ENCODE measurements around the gene UCP3. TPM values are rescaled to one million over a fixed set of nuclear protein-coding genes. Genes with fewer than 3 reads are reported as not detected.

UCP3 gene
- total and polyA plus RNA-seq, 4 donors = 0.07 to 1.3 (median 0.34) TPM

GRCh38 chr11:74000307-74001133 is 8.4 kb downstream of the UCP3 start:
- Histone ChIP-seq H3K4me1 (ENCODE audit: control insufficient read depth in 4 of 4, insufficient read depth in 4 of 4, low read length in 3 of 4) (no peaks in the 10 kb centered on the region), H3K27me3 (ENCODE audit: control insufficient read depth in 4 of 4, insufficient read depth in 4 of 4, low read length in 3 of 4) (no peaks in the 10 kb centered on the region), H3K9me3 (ENCODE audit: control insufficient read depth in 4 of 4, low read length in 3 of 4) (no peaks in the 10 kb centered on the region), H3K9ac (ENCODE audit: low read depth in 1 of 2, low read length in 2 of 2) (no peak overlapping the region), H3K27ac (ENCODE audit: low read depth in 1 of 2, low read length in 2 of 2) (no peak overlapping the region), H3K36me3 (ENCODE audit: control insufficient read depth in 4 of 4, insufficient read depth in 3 of 4, low read depth in 1 of 4, low read length in 3 of 4) (peaks cover 0 to 5% (median 0%) of the 10 kb centered on the region in 4 donors), H3K4me3 (ENCODE audit: low read depth in 1 of 3, low read length in 3 of 3) (no peak overlapping the region)
- WGBS = 94% methylated on average over 14 of the region's 14 CpGs
- TF ChIP-seq ATF3 (IDR thresholded peaks at IDR 0.05) (no peak), EGR1 (IDR thresholded peaks at IDR 0.05; ENCODE audit: low read depth in 2 of 2) (no peak), FOXA2 (IDR thresholded peaks at IDR 0.05) (no peak), SP1 (IDR thresholded peaks at IDR 0.05) (no peak), NR2F2 (IDR thresholded peaks at IDR 0.05) (no peak), RXRA (IDR thresholded peaks at IDR 0.05) (no peak), HNF4G (IDR thresholded peaks at IDR 0.05) (no peak), HNF4A (conservative IDR thresholded peaks at IDR 0.05) (no peak), JUND (IDR thresholded peaks at IDR 0.05) (no peak), MAX (IDR thresholded peaks at IDR 0.05) (no peak), ZBTB33 (IDR thresholded peaks at IDR 0.05) (no peak), RAD21 (IDR thresholded peaks at IDR 0.05) (no peak), REST (IDR thresholded peaks at IDR 0.05) (no peak), TAF1 (conservative IDR thresholded peaks at IDR 0.05) (no peak), YY1 (IDR thresholded peaks at IDR 0.05) (no peak), FOXA1 (IDR thresholded peaks at IDR 0.05) (no peak), CTCF (IDR thresholded peaks at IDR 0.05; ENCODE audit: low read depth, low read length, missing input control) (no peak)
- no peak for DNase-seq (ENCODE audit: low spot score)
